GM18499 (cell line): Measurements from ENCODE around the gene COX14.
A peak's percentile ranks its signal among the peaks of the same experiment; 100 is the strongest.
"Not testable (repeated sequence)": the region's sequence is repeated elsewhere in the genome, so short reads cannot be mapped to it uniquely, and the experiment has no call there.

ENCODE experiments used
- ATAC-seq: cut with Tn5 transposase; IDR thresholded peaks from one replicate; pipeline ENCODE4 v1.9.1; 2021; ENCODE audit warnings: moderate number of reproducible peaks; ENCODE audit not compliant: insufficient read depth, unreplicated experiment

Gene COX14

GRCh38 chr12:50111693-50112455, at the start of gene COX14:
Gene COX14, plus strand, starts transcription at chr12:50112236. Its CDS starts 7,808 bp downstream, at chr12:50120044.
- ATAC-seq: peak; percentile 74

- ATAC-seq: no peak
Observed at GRCh38 chr12:50062728-50063460, 49.1 kb upstream of the COX14 start.

- ATAC-seq: no peak
Observed at GRCh38 chr12:50065726-50066310, 46.2 kb upstream of the COX14 start.

- no peak for ATAC-seq
Observed at GRCh38 chr12:50066402-50066801, 45.6 kb upstream of the COX14 start.

- ATAC-seq: no peak
Observed at GRCh38 chr12:50069069-50069468, 43.0 kb upstream of the COX14 start.

GRCh38 chr12:50069539-50069938, 42.5 kb upstream of the COX14 start:
- no peak for ATAC-seq

GRCh38 chr12:50070314-50071060, 41.5 kb upstream of the COX14 start:
- ATAC-seq: no peak

GRCh38 chr12:50072198-50072907, 39.7 kb upstream of the COX14 start:
- ATAC-seq: no peak

- no peak for ATAC-seq
Observed at GRCh38 chr12:50073206-50073605, 38.8 kb upstream of the COX14 start.

- no peak for ATAC-seq
Observed at GRCh38 chr12:50073712-50074111, 38.3 kb upstream of the COX14 start.

- ATAC-seq: no peak
Observed at GRCh38 chr12:50074936-50075807, 36.9 kb upstream of the COX14 start.

- no peak for ATAC-seq
Observed at GRCh38 chr12:50075808-50076170, 36.2 kb upstream of the COX14 start.

GRCh38 chr12:50077099-50077498, 34.9 kb upstream of the COX14 start:
- ATAC-seq: no peak

- no peak for ATAC-seq
Observed at GRCh38 chr12:50078281-50078680, 33.8 kb upstream of the COX14 start.

- ATAC-seq: no peak
Observed at GRCh38 chr12:50079771-50080170, 32.3 kb upstream of the COX14 start.

GRCh38 chr12:50081096-50081808, 30.8 kb upstream of the COX14 start:
- no peak for ATAC-seq

- no peak for ATAC-seq
Observed at GRCh38 chr12:50082644-50083043, 29.4 kb upstream of the COX14 start.

- ATAC-seq: no peak
Observed at GRCh38 chr12:50083301-50083700, 28.7 kb upstream of the COX14 start.

GRCh38 chr12:50084409-50084774, 27.6 kb upstream of the COX14 start:
- not testable (repeated sequence) for ATAC-seq
